ENCODE results near the gene LAMA4. TPM values are rescaled to one million over a fixed set of nuclear protein-coding genes. Genes with fewer than 3 reads are reported as not detected.

LAMA4 gene
- total and polyA plus RNA-seq, 3 experiments from 2014 or later, result not detected

GRCh38 chr6:112086744-112087135 is 167.6 kb downstream of the LAMA4 start:
- H3K36me3 ChIP-seq (ENCODE audit: insufficient read depth, low read length), result peaks cover 4% of the 10 kb centered on the region
- Mint-ChIP-seq H3K4me3 (no peak overlapping the region), H3K27me3 (peaks cover 4 to 29% of the 10 kb centered on the region in 2 donors), H3K4me1 (peaks cover 8 to 13% (median 9%) of the 10 kb centered on the region in 3 donors), H3K9me3 (peaks cover 0 to 1% (median 0%) of the 10 kb centered on the region in 5 donors), H3K27ac (no peak overlapping the region), H3K36me3 (peaks cover 0 to 26% (median 2%) of the 10 kb centered on the region in 3 donors)
- H3K9me3 ChIP-seq (ENCODE audit: low read length), result no peaks in the 10 kb centered on the region
- POLR2A ChIA-PET, result interaction anchor here (0.6 to 1.3 kb wide), 3 partner anchors 8 to 1271 kb away, joined by 4 to 6 read pairs (median 5); partner anchors contain the start of gene CDK19
- H3K4me1 ChIP-seq (ENCODE audit: insufficient read depth, low read length), result peaks cover 10% of the 10 kb centered on the region
- DNase-seq, result no peak
- H3K27ac ChIP-seq (ENCODE audit: low read depth, low read length), result peak overlapping the region; percentile 92
- CTCF ChIA-PET, result interaction anchor here (0.7 to 2.2 kb wide), 8 partner anchors 9 to 828 kb away, joined by 3 to 14 read pairs (median 4); a partner anchor contains a TSS
- H3K27me3 ChIP-seq (ENCODE audit: insufficient read depth, low read length, poor library complexity, severe bottlenecking), result peaks cover 14% of the 10 kb centered on the region
- peak overlapping the region; percentile 89 for H3K4me3 ChIP-seq (ENCODE audit: low read length)

DNA sequence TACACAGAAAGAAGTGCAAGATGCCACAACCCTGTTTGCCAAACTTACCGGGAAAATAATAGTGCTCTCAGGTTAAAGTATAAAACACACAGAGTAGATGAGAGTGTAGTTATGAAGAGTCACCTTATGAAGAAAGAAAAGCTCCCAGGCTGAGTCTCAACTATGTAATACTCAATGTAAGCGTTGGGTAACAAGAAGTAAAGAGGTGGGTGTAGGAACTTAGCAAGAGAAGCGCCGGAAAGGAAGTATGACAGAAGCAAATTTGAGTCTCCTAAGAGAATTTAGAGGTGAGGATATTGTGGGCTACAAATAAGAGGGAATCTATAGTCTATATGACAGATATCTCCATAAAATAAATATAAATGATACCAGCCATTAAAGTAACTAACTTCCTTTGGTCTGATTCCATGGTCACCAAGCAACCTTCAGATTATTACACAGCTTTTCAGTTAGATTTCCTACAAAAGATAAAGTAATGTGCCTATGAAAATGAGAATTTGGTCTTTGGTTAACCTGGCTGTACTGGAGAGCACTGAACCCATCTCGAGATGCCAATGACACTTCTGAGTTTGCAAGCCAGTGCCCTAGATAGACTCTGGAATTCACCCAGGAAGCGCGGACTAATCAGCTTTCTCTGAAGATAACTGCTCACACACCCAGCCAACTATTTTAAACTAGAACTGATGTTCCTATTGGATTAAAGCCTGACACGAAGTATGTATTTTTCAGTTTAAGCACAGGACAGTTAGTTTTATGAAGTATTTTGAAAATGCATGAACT is 168.9 kb downstream of the LAMA4 start:
- H3K9me3 Mint-ChIP-seq, result no peaks in the 10 kb centered on the region
- no peaks in the 10 kb centered on the region for H3K9me3 ChIP-seq (ENCODE audit: low read length)
- peak overlapping the region in 5 of 8 donors; percentile 8 to 48 (median 33) for H3K27ac Mint-ChIP-seq
- no peak overlapping the region for H3K27ac ChIP-seq (ENCODE audit: low read depth, low read length)
- peaks cover 4% of the 10 kb centered on the region for H3K36me3 ChIP-seq (ENCODE audit: insufficient read depth, low read length)
- DNase-seq, result no peak
- peaks cover 8% of the 10 kb centered on the region for H3K27me3 ChIP-seq (ENCODE audit: insufficient read depth, low read length, poor library complexity, severe bottlenecking)
- H3K36me3 Mint-ChIP-seq, result peaks cover 0 to 34% (median 2%) of the 10 kb centered on the region in 3 donors
- ChIA-PET CTCF (interaction anchor here (1.8 to 2.2 kb wide), 2 partner anchors 46 to 78 kb away, joined by 4 to 14 read pairs; no protein-coding TSS in a partner anchor), POLR2A (no interaction called here)
- H3K4me1 ChIP-seq (ENCODE audit: insufficient read depth, low read length), result peaks cover 10% of the 10 kb centered on the region
- peaks cover 0 to 19% of the 10 kb centered on the region in 2 donors for H3K27me3 Mint-ChIP-seq
- H3K4me1 Mint-ChIP-seq, result peaks cover 8 to 13% (median 9%) of the 10 kb centered on the region in 3 donors
- no peak overlapping the region for H3K4me3 ChIP-seq (ENCODE audit: low read length)
- H3K4me3 Mint-ChIP-seq, result peak overlapping the region in 5 of 7 donors; percentile 43 to 74 (median 60)

DNA sequence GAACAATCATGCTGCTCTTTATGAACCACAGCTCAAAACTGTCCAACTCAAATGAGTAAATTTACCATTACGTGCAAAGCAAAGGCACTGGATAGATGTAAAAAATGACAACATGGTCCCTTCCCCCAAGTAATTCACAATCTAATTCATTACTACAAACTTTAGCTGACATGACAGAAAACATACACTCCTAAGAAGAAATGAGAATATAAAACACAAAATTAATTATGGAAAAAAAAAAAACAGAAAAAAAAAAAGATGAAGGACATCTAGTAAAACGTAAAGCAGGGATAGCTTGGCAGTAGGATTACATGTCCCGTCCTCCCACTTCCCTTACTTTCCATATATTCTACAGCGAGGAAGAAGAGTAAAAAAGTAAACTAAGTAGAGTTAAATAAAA is 172.8 kb downstream of the LAMA4 start:
- peaks cover 4 to 61% (median 7%) of the 10 kb centered on the region in 3 donors for H3K36me3 Mint-ChIP-seq
- H3K9me3 Mint-ChIP-seq, result no peaks in the 10 kb centered on the region
- no peak overlapping the region for H3K4me3 Mint-ChIP-seq
- ChIA-PET POLR2A (no interaction called here), CTCF (no interaction called here)
- no peak overlapping the region for H3K27ac Mint-ChIP-seq
- H3K9me3 ChIP-seq (ENCODE audit: low read length), result no peaks in the 10 kb centered on the region
- peaks cover 17% of the 10 kb centered on the region for H3K36me3 ChIP-seq (ENCODE audit: insufficient read depth, low read length)
- H3K4me1 Mint-ChIP-seq, result peaks cover 8 to 9% (median 9%) of the 10 kb centered on the region in 3 donors
- no peaks in the 10 kb centered on the region for H3K27me3 Mint-ChIP-seq
- no peaks in the 10 kb centered on the region for H3K27me3 ChIP-seq (ENCODE audit: insufficient read depth, low read length, poor library complexity, severe bottlenecking)
- no peak overlapping the region for H3K27ac ChIP-seq (ENCODE audit: low read depth, low read length)
- no peak overlapping the region for H3K4me3 ChIP-seq (ENCODE audit: low read length)
- no peak for DNase-seq
- peaks cover 5% of the 10 kb centered on the region for H3K4me1 ChIP-seq (ENCODE audit: insufficient read depth, low read length)

DNA sequence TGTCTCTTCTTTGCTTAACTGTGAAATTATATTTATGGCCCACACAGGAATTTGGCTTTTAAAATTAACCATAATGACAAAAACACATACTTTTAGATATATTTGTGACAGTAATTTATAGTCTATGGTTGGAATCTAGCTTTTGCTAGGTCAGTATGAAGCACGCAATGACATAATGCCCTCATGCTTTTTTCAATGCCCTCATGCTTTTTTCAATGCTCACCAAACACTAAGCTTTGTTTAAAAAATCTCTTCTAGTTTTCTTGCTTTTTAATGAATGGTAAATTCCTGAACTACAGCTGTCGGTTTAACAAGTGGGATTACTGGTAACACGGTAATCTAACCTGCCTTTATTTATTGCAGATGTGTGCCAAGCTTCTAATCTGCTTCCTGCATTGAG is 187.8 kb downstream of the LAMA4 start:
- Mint-ChIP-seq H3K4me3 (no peak overlapping the region), H3K4me1 (no peaks in the 10 kb centered on the region), H3K27ac (no peak overlapping the region), H3K9me3 (no peaks in the 10 kb centered on the region), H3K27me3 (no peaks in the 10 kb centered on the region), H3K36me3 (peaks cover 0 to 14% (median 2%) of the 10 kb centered on the region in 3 donors)
- H3K9me3 ChIP-seq (ENCODE audit: low read length), result no peaks in the 10 kb centered on the region
- POLR2A ChIA-PET, result no interaction called here
- DNase-seq, result no peak
- no peaks in the 10 kb centered on the region for H3K27me3 ChIP-seq (ENCODE audit: insufficient read depth, low read length, poor library complexity, severe bottlenecking)
- CTCF ChIA-PET, result interaction anchor here (0.9 kb wide), 1 partner anchor 8 kb away, joined by 3 read pairs; no protein-coding TSS in a partner anchor
- peaks cover 3% of the 10 kb centered on the region for H3K36me3 ChIP-seq (ENCODE audit: insufficient read depth, low read length)
- H3K4me1 ChIP-seq (ENCODE audit: insufficient read depth, low read length), result no peaks in the 10 kb centered on the region
- H3K4me3 ChIP-seq (ENCODE audit: low read length), result no peak overlapping the region
- H3K27ac ChIP-seq (ENCODE audit: low read depth, low read length), result no peak overlapping the region

GRCh38 chr6:112065426-112065986 is 188.9 kb downstream of the LAMA4 start:
- Mint-ChIP-seq H3K4me1 (no peaks in the 10 kb centered on the region), H3K4me3 (no peak overlapping the region), H3K27ac (no peak overlapping the region), H3K27me3 (no peaks in the 10 kb centered on the region), H3K9me3 (no peaks in the 10 kb centered on the region), H3K36me3 (peaks cover 0 to 8% (median 1%) of the 10 kb centered on the region in 3 donors)
- H3K36me3 ChIP-seq (ENCODE audit: insufficient read depth, low read length), result no peaks in the 10 kb centered on the region
- no peaks in the 10 kb centered on the region for H3K9me3 ChIP-seq (ENCODE audit: low read length)
- POLR2A ChIA-PET, result no interaction called here
- CTCF ChIA-PET, result no interaction called here
- DNase-seq, result no peak
- H3K4me1 ChIP-seq (ENCODE audit: insufficient read depth, low read length), result no peaks in the 10 kb centered on the region
- H3K27ac ChIP-seq (ENCODE audit: low read depth, low read length), result no peak overlapping the region
- no peak overlapping the region for H3K4me3 ChIP-seq (ENCODE audit: low read length)
- no peaks in the 10 kb centered on the region for H3K27me3 ChIP-seq (ENCODE audit: insufficient read depth, low read length, poor library complexity, severe bottlenecking)

- Mint-ChIP-seq H3K27ac (no peak overlapping the region), H3K27me3 (no peaks in the 10 kb centered on the region), H3K36me3 (peaks cover 0 to 1% (median 0%) of the 10 kb centered on the region in 3 donors), H3K4me1 (no peaks in the 10 kb centered on the region), H3K4me3 (no peak overlapping the region), H3K9me3 (no peaks in the 10 kb centered on the region)
- Histone ChIP-seq H3K27ac (ENCODE audit: low read depth, low read length) (no peak overlapping the region), H3K9me3 (ENCODE audit: low read length) (no peaks in the 10 kb centered on the region), H3K4me1 (ENCODE audit: insufficient read depth, low read length) (no peaks in the 10 kb centered on the region), H3K27me3 (ENCODE audit: insufficient read depth, low read length, poor library complexity, severe bottlenecking) (no peaks in the 10 kb centered on the region), H3K4me3 (ENCODE audit: low read length) (no peak overlapping the region), H3K36me3 (ENCODE audit: insufficient read depth, low read length) (no peaks in the 10 kb centered on the region)
- no peak for DNase-seq
- ChIA-PET POLR2A (no interaction called here), CTCF (no interaction called here)
These were observed 191.4 kb downstream of the LAMA4 start for GRCh38 chr6:112062966-112063365.

GRCh38 chr6:112061605-112062004 is 192.8 kb downstream of the LAMA4 start:
- Histone ChIP-seq H3K27me3 (ENCODE audit: insufficient read depth, low read length, poor library complexity, severe bottlenecking) (no peaks in the 10 kb centered on the region), H3K4me3 (ENCODE audit: low read length) (no peak overlapping the region), H3K9me3 (ENCODE audit: low read length) (no peaks in the 10 kb centered on the region), H3K27ac (ENCODE audit: low read depth, low read length) (no peak overlapping the region), H3K4me1 (ENCODE audit: insufficient read depth, low read length) (no peaks in the 10 kb centered on the region), H3K36me3 (ENCODE audit: insufficient read depth, low read length) (no peaks in the 10 kb centered on the region)
- ChIA-PET POLR2A (no interaction called here), CTCF (interaction anchor here (1.1 kb wide), 1 partner anchor 11 kb away, joined by 3 read pairs; no protein-coding TSS in a partner anchor)
- no peak overlapping the region for H3K27ac Mint-ChIP-seq
- DNase-seq, result no peak
- no peaks in the 10 kb centered on the region for H3K27me3 Mint-ChIP-seq
- no peaks in the 10 kb centered on the region for H3K4me1 Mint-ChIP-seq
- peaks cover 0 to 1% (median 0%) of the 10 kb centered on the region in 3 donors for H3K36me3 Mint-ChIP-seq
- H3K4me3 Mint-ChIP-seq, result no peak overlapping the region
- H3K9me3 Mint-ChIP-seq, result no peaks in the 10 kb centered on the region

Data from CD8-positive, alpha-beta memory T cell (primary cell).